HG02981 (cell line): ENCODE results near the gene MOG.

Experiments used
- ATAC-seq: cut with Tn5 transposase; IDR thresholded peaks from one replicate; pipeline ENCODE4 v1.9.1; 2021; ENCODE audit warnings: mild to moderate bottlenecking, moderate library complexity; ENCODE audit not compliant: unreplicated experiment

Gene MOG

GRCh38 chr6:29675561-29675960 lies 18.7 kb downstream of the MOG start:
- ATAC-seq, result no peak

DNA sequence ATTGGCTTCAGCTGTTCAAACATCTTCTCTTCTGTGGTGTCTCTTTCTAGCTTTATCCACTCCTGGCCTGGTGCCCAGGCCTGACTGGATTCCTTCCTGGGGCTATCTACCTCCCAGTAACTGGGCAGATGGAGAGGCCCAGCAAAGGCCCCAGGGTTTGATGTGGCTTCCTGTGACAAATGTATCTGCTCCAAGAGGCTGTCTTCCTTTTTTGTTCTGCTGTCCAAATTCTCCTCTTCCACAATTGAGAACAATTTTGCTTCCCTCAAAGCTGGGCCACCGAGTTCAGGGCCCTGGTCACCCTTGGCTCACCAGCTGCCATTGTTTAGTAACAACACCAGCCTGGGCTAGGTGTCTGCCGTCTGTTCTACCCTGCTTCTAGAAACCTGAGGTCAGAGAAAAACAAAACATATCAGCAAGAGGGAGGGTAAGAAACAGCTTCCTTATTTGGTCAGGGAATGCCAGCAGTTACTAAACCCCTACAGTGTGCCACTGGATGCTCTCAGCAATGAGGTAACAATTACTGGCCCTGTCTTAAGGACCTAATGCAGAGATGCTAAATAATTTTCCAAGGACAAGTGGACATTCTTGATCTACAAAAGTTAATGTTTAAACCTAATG lies 20.2 kb downstream of the MOG start:
- ATAC-seq, result no peak

DNA sequence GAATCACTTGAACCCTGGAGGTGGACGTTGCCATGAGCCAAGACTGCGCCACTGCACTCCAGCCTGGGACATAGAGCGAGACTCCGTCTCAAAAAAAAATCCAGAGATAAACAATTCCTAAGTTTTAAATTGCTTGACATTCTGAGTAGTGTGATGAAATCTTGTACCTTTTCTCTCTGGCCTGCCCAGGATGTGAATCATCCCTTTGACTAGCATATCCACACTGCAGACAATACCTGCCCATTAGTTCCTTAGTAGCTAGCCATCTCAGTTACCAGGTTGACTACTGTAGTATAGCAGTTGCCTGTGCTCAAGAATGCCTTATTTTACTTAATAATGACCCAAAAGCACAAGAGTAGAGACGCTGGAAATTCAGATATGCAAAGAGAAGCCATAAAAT lies 21.2 kb downstream of the MOG start:
- no peak for ATAC-seq

DNA sequence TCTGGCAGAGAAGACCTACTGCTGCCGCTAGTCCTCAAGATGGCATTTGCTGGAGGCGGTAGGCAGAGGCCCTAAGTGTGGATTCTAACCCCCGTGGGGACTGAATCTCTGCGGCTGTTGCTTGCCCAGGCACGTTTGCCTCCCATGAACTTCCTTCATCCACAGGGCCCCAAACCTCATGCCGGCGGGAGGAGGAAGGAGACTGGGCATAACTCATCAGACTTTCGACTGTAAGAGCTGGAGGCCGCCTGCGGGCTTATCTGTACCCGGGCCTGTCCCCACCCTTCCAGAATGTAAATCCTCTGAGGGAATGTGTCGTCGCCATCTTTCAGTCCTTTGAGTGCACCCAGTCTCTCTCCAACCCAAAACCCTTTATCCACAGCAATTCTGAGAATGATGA lies 23.1 kb downstream of the MOG start:
- no peak for ATAC-seq

GRCh38 chr6:29680416-29680815 lies 23.5 kb downstream of the MOG start:
- no peak for ATAC-seq

- no peak for ATAC-seq
Measured at GRCh38 chr6:29680904-29681303, 24.0 kb downstream of the MOG start, which contains the start of gene ZFP57. Gene ZFP57 (minus strand): TSS chr6:29681152. CDS start chr6:29677003, 4,149 bp downstream.

GRCh38 chr6:29681811-29682210 lies 24.9 kb downstream of the MOG start:
- ATAC-seq, result no peak

GRCh38 chr6:29685718-29686326 lies 28.9 kb downstream of the MOG start:
- no peak for ATAC-seq

GRCh38 chr6:29694637-29695036 lies 37.7 kb downstream of the MOG start:
- no peak for ATAC-seq

DNA sequence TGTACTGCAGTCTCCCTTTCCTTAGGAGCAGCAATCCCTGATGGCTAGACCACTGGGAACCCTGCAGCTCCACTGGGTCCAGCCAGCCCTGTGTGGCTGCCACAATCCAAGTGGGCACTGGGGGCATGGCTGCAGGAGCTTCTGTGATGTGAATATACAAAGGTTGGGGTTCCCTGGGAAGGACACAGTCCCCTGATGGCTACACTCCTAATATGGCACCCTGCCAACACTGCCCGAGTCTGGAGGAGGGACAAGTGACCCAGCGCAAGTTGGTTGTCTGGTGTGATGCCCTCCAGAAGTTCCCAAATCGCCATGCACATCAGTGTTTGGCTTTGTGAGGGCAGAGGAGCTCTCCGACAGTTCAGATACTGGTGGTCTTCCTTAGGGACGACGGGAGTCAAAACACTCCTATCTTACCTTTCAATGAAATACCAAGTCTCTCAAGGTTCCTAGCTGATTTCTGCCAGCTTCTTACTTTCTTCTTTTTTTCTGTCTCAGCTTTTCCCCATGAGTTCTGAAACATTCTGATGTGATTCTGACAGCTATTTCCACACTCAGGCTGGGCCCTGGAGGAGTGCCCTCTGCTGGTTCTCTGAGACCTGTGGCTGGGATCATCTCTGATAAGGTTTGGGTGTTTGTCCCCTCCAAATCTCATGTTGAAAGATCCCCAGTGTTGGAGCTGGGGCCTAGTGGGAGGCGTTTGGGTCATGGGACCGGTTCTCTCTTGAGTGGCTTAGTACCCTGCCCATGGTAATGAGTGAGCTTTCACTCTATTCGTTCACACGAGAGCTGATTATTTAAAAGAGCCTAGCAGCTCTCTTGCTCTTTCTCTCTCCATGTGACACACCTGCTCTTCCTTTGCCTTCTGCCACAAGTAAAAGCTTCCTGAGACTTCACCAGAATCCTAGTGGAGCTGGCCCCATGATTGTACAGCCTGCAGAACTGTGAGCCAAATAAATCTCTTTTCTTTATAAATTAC lies 39.5 kb downstream of the MOG start:
- no peak for ATAC-seq

- ATAC-seq, result no peak
Measured at GRCh38 chr6:29702519-29703103, 45.7 kb downstream of the MOG start.

DNA sequence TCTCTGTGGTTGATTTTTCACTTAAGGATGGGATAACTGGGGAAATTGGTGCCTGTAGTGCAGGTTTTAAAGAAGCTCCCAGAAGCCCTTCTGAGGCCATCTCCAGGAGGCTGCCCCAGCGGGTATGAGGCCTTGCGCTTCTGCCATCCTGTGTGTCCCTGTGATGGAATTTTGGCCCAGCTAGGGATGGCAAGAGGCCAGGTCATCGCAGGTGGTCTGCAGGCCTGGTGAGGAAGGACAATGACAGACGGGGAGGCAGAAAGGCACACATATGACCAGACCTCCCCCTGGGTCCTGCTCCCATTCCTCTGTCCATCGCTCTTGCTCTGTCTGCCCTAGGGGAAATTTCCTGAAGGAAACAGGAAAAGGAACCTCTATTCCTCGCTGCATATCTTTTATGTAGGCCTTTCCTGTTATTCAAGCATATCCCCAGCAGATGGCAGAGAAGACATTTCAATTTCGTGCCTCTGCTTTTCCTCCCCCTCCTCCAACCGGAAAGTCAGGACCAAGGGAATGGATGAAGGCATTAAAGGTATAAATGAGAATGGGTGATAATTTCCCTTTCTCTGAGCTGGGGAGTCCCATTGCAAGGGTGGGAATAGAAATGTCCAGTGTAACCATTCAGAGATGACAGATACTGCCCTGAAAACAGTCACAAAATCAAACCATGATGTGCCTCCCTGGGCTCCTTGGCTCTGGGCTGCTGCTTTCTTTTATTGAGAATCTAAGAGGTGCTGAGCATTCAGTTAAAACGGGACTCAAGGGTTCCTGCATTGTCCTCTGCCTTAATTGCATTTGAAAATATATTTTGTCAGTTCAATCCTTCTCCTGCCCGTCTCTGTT lies 48.7 kb downstream of the MOG start:
- no peak for ATAC-seq

DNA sequence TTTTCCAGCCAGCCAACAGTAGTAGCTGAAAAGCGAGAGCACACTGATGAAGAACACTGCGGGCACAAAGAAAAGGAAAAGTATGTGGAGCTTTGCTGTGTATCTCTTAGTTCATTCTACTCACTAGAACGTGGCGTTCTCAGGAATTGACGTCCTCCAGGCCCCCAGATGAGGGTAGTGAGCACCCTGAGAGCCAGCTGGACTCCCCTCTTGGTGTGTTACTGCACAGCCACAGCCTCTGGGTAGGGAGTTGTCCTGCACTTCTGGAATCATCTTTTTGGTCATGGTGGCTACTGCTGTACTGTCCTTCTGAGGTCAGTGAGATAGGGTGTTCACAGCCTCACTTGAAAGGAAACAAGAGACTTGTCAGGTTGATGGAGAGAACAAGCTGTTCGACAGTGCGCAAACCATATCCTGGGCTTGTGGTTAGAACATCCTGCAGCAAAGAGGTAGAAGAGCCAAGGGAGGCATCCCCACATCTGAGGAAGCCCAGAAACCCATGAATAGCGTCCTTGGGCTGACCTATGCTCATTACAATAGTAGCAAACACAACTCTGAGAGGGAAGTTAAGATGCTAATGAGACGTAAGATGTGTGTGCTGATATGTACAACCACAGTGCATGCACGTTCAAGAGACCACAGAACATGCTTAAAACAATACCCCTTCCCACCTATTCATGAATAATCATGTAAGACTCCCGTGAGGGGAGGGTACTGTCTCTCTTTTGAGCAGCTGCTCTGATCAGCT lies 51.7 kb downstream of the MOG start:
- ATAC-seq, result no peak

DNA sequence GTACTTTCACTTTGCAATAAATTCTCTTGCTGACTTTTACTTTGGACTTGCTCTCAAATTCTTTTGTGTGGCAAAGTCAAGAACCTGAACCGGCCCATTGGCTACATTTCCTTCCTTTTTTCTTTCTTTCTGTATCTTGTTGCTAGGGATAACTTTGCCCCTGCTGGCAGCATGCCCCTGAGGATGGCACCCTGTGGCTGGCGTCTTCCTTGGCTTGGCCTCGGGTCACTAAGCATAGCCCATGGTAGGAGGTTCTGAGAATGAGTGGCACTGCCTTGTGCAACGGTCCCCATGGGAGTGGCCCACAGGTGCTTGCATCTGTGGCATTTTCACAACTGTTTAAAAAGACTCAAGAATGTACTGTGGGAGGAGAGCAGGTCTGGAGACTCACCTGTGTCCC lies 52.3 kb downstream of the MOG start:
- ATAC-seq, result no peak

DNA sequence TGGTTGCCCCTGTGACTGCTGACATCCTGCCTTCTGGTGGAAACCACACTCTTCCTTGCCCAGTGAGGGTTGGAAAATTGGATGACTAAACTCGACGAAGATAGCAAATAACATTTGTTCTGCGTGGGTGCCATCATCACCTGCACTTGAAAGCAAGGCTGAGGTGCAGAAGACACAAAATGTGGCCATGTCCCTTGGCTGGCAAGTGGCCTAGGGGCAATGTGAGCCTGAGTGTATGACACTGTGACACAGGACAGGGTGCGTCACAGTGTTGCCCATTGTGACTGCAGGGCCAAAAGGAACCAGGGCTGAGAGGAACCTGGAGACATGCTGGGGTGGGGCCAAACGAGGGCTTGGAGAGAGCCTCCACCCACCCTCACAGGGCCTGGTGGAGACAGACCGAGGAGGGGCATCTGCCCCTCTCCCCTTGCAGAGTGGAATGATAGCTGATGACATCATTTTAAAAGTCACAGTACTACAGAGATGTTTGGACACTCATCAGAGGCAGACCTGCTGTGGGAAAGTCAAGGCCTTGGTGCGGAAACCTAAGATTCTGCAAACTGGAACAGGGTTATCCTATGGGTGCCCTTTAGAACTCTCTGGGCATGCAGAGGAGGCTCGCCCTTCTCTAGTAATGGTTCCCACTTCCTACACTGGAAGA lies 53.5 kb downstream of the MOG start:
- no peak for ATAC-seq

GRCh38 chr6:29720863-29721262 lies 64.0 kb downstream of the MOG start:
- ATAC-seq, result no peak
